Measurements from ENCODE around the gene OR7C1. TPM values are rescaled to one million over a fixed set of nuclear protein-coding genes. Genes with fewer than 3 reads are reported as not detected.

Gene OR7C1
- total and polyA plus RNA-seq, 11 donors = 0.02 to 0.28 (median 0.17) TPM; not detected in 8

GRCh38 chr19:14817052-14817451 is 17.9 kb downstream of the OR7C1 start:
- 51 to 68% (median 56%) methylated on average over 3 of the region's 3 CpGs for WGBS, 4 donors
- Histone ChIP-seq H3K9me3 (no peaks in the 10 kb centered on the region), H3K36me3 (no peaks in the 10 kb centered on the region), H3K27ac (no peak overlapping the region), H3K4me3 (no peak overlapping the region), H3K4me1 (no peaks in the 10 kb centered on the region), H3K27me3 (no peaks in the 10 kb centered on the region)
- no peak for ATAC-seq
- intact Hi-C loops (cut with DNase I) = no loop called here
- DNase-seq = no peak
- TF ChIP-seq POLR2A (IDR thresholded peaks at IDR 0.05) (no peak), CTCF (IDR thresholded peaks at IDR 0.05) (no peak)

- no peak for ATAC-seq
- no peaks in the 10 kb centered on the region for H3K9me3 ChIP-seq
- no peak for DNase-seq
- no peaks in the 10 kb centered on the region for H3K36me3 ChIP-seq
- no peak overlapping the region for H3K4me3 ChIP-seq
- no peaks in the 10 kb centered on the region for H3K4me1 ChIP-seq
- H3K27ac ChIP-seq = no peak overlapping the region
- intact Hi-C loops (cut with DNase I) = no loop called here
- H3K27me3 ChIP-seq = no peaks in the 10 kb centered on the region
- 54 to 60% (median 59%) methylated on average over 2 of the region's 2 CpGs for WGBS, 4 donors
- TF ChIP-seq CTCF (IDR thresholded peaks at IDR 0.05) = no peak
- no peak for TF ChIP-seq POLR2A (IDR thresholded peaks at IDR 0.05)
These were observed 19.9 kb downstream of the OR7C1 start for GRCh38 chr19:14814982-14815652.

- H3K4me1 ChIP-seq = no peaks in the 10 kb centered on the region
- H3K4me3 ChIP-seq = peak overlapping the region in 1 of 12 donors; percentile 12
- H3K36me3 ChIP-seq = no peaks in the 10 kb centered on the region
- no peaks in the 10 kb centered on the region for H3K9me3 ChIP-seq
- peak overlapping the region in 4 of 12 donors; percentile 6 to 29 (median 16) for H3K27ac ChIP-seq
- DNase-seq = peak in 1 of 5 donors; percentile 13
- intact Hi-C loops (cut with DNase I) = no loop called here
- 43 to 56% (median 48%) methylated on average over 9 of the region's 9 CpGs for WGBS, 4 donors
- peak in 1 of 4 donors; percentile 54 for ATAC-seq
- TF ChIP-seq POLR2A (IDR thresholded peaks at IDR 0.05) (no peak), CTCF (IDR thresholded peaks at IDR 0.05) (no peak)
- no peaks in the 10 kb centered on the region for H3K27me3 ChIP-seq
These were observed 25.5 kb downstream of the OR7C1 start for GRCh38 chr19:14809272-14810057.

GRCh38 chr19:14804765-14805164 is 30.2 kb downstream of the OR7C1 start:
- no peak for DNase-seq
- TF ChIP-seq CTCF (IDR thresholded peaks at IDR 0.05) = no peak
- TF ChIP-seq POLR2A (IDR thresholded peaks at IDR 0.05) = no peak
- Histone ChIP-seq H3K4me3 (no peak overlapping the region), H3K36me3 (no peaks in the 10 kb centered on the region), H3K9me3 (no peaks in the 10 kb centered on the region), H3K27ac (no peak overlapping the region), H3K4me1 (no peaks in the 10 kb centered on the region), H3K27me3 (no peaks in the 10 kb centered on the region)
- WGBS, 4 donors = 74 to 87% (median 84%) methylated on average over 3 of the region's 3 CpGs
- no peak for ATAC-seq
- intact Hi-C loops (cut with DNase I) = no loop called here

All from heart left ventricle (tissue), 16 donors.